GM12891 (cell line): ENCODE results near the gene SPTBN5.

Source experiments
- PAX5 ChIP-seq: IDR thresholded peaks from 2 replicates; pipeline ENCODE4 v1.6.1; 2011; ENCODE audit warnings: low read length, moderate library complexity, mild to moderate bottlenecking; ENCODE audit not compliant: insufficient read depth, severe bottlenecking
- POLR2A ChIP-seq: IDR thresholded peaks from 2 replicates; pipeline ENCODE4 v1.6.1; 2011; ENCODE audit warnings: low read depth, low read length, control low read depth
- POLR2AphosphoS5 ChIP-seq: IDR thresholded peaks from 2 replicates; pipeline ENCODE4 v1.6.1; 2011; ENCODE audit warnings: low read depth, low read length, control low read depth
- POU2F2 ChIP-seq: IDR thresholded peaks from 2 replicates; pipeline ENCODE4 v1.6.1; 2011; ENCODE audit warnings: low read depth, mild to moderate bottlenecking, control low read depth, low read length, moderate library complexity
- TAF1 ChIP-seq: IDR thresholded peaks from 2 replicates; pipeline ENCODE4 v1.6.1; 2011; ENCODE audit warnings: low read depth, low read length, control low read depth

DNA sequence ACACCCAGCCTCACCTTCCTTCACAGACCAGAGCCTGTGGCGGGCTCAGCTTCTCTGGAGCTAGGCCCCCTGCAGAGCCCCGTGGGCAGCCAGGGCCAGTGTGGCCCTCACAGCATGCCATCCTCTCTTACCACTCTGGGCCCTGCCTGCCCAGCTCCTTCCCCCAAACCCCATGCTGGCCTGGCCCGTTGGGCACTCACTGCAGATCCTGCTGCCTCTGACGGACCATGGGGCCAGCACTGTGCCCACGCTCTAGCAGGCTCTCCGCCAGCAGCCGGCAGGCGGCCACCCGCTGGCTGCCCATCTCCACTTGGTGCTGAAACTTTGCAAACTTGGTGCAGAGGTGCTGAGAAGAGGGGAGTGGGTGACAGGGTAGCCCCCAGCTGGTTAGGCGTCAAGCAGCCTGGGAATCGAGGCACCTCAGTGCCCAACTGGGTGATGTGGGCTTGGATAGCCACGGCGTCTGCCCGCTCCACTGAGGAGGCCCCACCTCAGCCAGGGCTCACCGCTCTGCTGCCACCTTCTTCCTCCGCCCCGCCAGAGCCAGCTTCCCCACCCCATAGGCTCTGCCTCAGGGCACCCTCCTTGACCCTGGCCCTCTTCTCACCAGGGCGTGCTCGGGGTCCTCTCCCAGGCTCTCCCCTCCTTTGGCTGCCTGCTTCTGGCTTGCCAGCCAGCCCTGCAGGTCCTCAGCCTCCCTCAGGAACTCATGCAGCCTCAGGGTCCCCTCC lies 22.5 kb downstream of the SPTBN5 start:
- no peak for TF ChIP-seq POLR2A
- TF ChIP-seq POLR2AphosphoS5, result no peak
- no peak for TF ChIP-seq TAF1
- TF ChIP-seq POU2F2, result no peak
- no peak for TF ChIP-seq PAX5
